HEK293 (cell line): ENCODE data around the gene SLC39A11.

ENCODE experiments used
- GLIS2 ChIP-seq: fragments of 450-650 bp; formaldehyde crosslinking; IDR thresholded peaks from 2 replicates; pipeline ENCODE4 v1.5.1; 2016; ENCODE audit warnings: missing biosample characterization, missing genetic modification characterization
- HOXD13 ChIP-seq: sonication (generic); formaldehyde crosslinking; IDR thresholded peaks from 2 replicates; pipeline ENCODE4 v1.8.0; 2022; ENCODE audit warnings: missing genetic modification reagents, borderline replicate concordance
- IKZF3 ChIP-seq: fragments of 450-650 bp; IDR thresholded peaks from 2 replicates; pipeline ENCODE4 v1.5.0; 2018; ENCODE audit warnings: missing biosample characterization, mild to moderate bottlenecking, missing genetic modification characterization, moderate library complexity
- KLF8 ChIP-seq: fragments of 450-650 bp; formaldehyde crosslinking; IDR thresholded peaks from 2 replicates; pipeline ENCODE4 v1.5.1; 2016; ENCODE audit warnings: missing biosample characterization, missing genetic modification characterization
- KLF9 ChIP-seq: fragments of 450-650 bp; formaldehyde crosslinking; IDR thresholded peaks from 2 replicates; pipeline ENCODE4 v1.5.1; 2016; ENCODE audit warnings: missing biosample characterization, missing genetic modification characterization, low read depth
- PRDM10 ChIP-seq: fragments of 450-650 bp; formaldehyde crosslinking; IDR thresholded peaks from 2 replicates; pipeline ENCODE4 v1.5.1; 2016; ENCODE audit warnings: missing biosample characterization, missing genetic modification characterization
- PRDM2 ChIP-seq: fragments of 450-650 bp; formaldehyde crosslinking; IDR thresholded peaks from 2 replicates; pipeline ENCODE4 v1.5.1; 2016; ENCODE audit warnings: missing biosample characterization, missing genetic modification characterization, borderline replicate concordance
- SCRT2 ChIP-seq: fragments of 450-650 bp; formaldehyde crosslinking; IDR thresholded peaks from 2 replicates; pipeline ENCODE4 v1.5.1; 2016; ENCODE audit warnings: missing biosample characterization, missing genetic modification characterization
- YY1 ChIP-seq: fragments of 450-650 bp; formaldehyde crosslinking; IDR thresholded peaks from 2 replicates; pipeline ENCODE4 v1.5.1; 2018; ENCODE audit warnings: missing biosample characterization, missing genetic modification characterization
- ZBTB6 ChIP-seq: fragments of 450-650 bp; formaldehyde crosslinking; IDR thresholded peaks from 2 replicates; pipeline ENCODE4 v1.5.1; 2017; ENCODE audit warnings: missing biosample characterization, missing genetic modification characterization
- ZNF354C ChIP-seq: fragments of 450-650 bp; formaldehyde crosslinking; IDR thresholded peaks from 2 replicates; pipeline ENCODE4 v1.5.1; 2016; ENCODE audit warnings: missing biosample characterization, missing genetic modification characterization, low read depth, borderline replicate concordance
- ZNF366 ChIP-seq: fragments of 450-650 bp; formaldehyde crosslinking; conservative IDR thresholded peaks from 2 replicates; pipeline ENCODE4 v1.5.1; 2016; ENCODE audit warnings: missing biosample characterization, missing genetic modification characterization
- ZNF518A ChIP-seq: fragments of 450-650 bp; formaldehyde crosslinking; conservative IDR thresholded peaks from 2 replicates; pipeline ENCODE4 v1.5.1; 2016; ENCODE audit warnings: low read depth, missing biosample characterization, missing genetic modification characterization
- ZNF529 ChIP-seq: fragments of 450-650 bp; formaldehyde crosslinking; IDR thresholded peaks from 2 replicates; pipeline ENCODE4 v1.5.1; 2017; ENCODE audit warnings: missing genetic modification characterization, missing biosample characterization; ENCODE audit not compliant: insufficient replicate concordance
- ZNF560 ChIP-seq: fragments of 450-650 bp; formaldehyde crosslinking; IDR thresholded peaks from 2 replicates; pipeline ENCODE4 v1.5.1; 2017; ENCODE audit warnings: missing biosample characterization, missing genetic modification characterization, borderline replicate concordance
- ZNF561 ChIP-seq: fragments of 450-650 bp; IDR thresholded peaks from 2 replicates; pipeline ENCODE4 v1.5.1; 2018; ENCODE audit warnings: missing biosample characterization, missing genetic modification characterization, borderline replicate concordance
- ZNF645 ChIP-seq: fragments of 450-650 bp; formaldehyde crosslinking; IDR thresholded peaks from 2 replicates; pipeline ENCODE4; 2016; ENCODE audit warnings: missing biosample characterization, missing genetic modification characterization
- TF ChIP-seq, protein P1 (sequence below): fragments of 450-650 bp; formaldehyde crosslinking; IDR thresholded peaks from 2 replicates; pipeline ENCODE4 v1.5.1; 2017; ENCODE audit warnings: missing biosample characterization, mild to moderate bottlenecking, missing genetic modification characterization, moderate library complexity

The SLC39A11 gene

DNA sequence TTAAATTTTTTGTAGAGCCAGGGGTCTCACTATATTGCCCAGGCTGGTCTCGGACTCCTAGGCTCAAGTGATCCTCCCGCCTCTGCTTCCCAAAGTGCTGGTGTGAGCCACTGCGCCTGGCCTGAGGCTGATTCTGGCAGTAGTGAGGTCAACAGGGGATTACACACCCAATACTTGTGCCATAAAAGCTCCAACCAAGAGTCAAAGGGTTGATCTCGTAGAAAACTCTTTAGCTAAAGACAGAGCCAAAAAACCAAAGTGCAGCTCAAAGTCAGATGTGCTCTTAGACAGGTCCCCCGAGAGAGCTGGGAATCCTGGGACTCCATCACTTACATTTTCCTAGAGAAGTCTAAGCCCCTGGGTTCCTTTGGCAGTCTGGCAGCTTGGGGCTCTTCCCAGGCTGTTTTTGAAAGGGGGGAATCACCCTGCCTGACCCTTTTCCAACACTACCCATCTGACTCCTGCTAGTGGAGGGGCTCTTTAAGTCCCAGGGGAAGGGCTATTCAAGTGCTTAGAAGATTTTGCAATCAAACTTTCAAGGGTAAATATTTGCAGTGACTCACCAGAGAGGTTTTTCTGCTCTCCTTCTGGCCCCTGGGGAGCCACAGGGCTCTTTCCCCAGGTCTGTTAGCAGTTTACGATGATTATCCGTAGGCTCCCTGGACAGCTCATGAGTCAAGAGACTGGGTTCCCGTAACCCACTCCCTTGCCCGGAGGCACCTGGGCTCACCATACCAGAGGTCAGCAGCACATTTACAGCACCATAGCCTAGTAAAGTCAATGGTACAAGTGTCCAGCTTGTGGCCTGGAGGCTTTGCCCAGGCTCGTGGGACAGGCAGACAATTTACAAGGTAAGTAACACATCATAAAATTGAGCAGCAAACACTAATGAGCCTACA, 408.7 kb downstream of the SLC39A11 start (continued):
- no peak for TF ChIP-seq PRDM2 (tag by site-specific recombination)
- no peak; the same call in 1 of the 2 replicates for TF ChIP-seq ZBTB6 (tag by site-specific recombination)
- TF ChIP-seq ZNF560 (tag by site-specific recombination), result no peak
- peak; percentile 60; the same call in 1 of the 2 replicates for TF ChIP-seq KLF8
- TF ChIP-seq PRDM10, result peak; percentile 84
- TF ChIP-seq, protein P1, sequence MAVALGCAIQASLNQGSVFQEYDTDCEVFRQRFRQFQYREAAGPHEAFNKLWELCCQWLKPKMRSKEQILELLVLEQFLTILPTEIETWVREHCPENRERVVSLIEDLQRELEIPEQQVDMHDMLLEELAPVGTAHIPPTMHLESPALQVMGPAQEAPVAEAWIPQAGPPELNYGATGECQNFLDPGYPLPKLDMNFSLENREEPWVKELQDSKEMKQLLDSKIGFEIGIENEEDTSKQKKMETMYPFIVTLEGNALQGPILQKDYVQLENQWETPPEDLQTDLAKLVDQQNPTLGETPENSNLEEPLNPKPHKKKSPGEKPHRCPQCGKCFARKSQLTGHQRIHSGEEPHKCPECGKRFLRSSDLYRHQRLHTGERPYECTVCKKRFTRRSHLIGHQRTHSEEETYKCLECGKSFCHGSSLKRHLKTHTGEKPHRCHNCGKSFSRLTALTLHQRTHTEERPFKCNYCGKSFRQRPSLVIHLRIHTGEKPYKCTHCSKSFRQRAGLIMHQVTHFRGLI (tag by site-specific recombination), result peak; percentile 40; the same call in 1 of the 2 replicates
- no peak for TF ChIP-seq ZNF518A (tag by site-specific recombination)
- peak; percentile 63 for TF ChIP-seq GLIS2 (tag by site-specific recombination)
- TF ChIP-seq SCRT2 (tag by site-specific recombination), result no peak
- peak; percentile 73; the same call in 1 of the 2 replicates for TF ChIP-seq HOXD13
- TF ChIP-seq ZNF529, result peak; percentile 11
- no peak for TF ChIP-seq KLF9 (tag by site-specific recombination)
- peak; percentile 56 for TF ChIP-seq ZNF366 (tag by site-specific recombination)
- TF ChIP-seq IKZF3 (tag by site-specific recombination), result peak; percentile 96
- TF ChIP-seq YY1, result no peak; the same call in 1 of the 2 replicates
- TF ChIP-seq ZNF354C (tag by site-specific recombination), result no peak
- peak; percentile 97 for TF ChIP-seq ZNF561 (tag by site-specific recombination)
- no peak for TF ChIP-seq ZNF645 (tag by site-specific recombination)
